NOMO-1 treated with DMSO at 0.1 percent for 48 hours (cell line): ENCODE results near the gene ZMYM4.
"Not testable (repeated sequence)": the region's sequence is repeated elsewhere in the genome, so short reads cannot be mapped to it uniquely, and the experiment has no call there.

Experiments
- DNase-seq: peaks from one replicate; lab custom pipeline; 2025; ENCODE audit not compliant: unreplicated experiment; lab: John Stamatoyannopoulos, UW

Gene ZMYM4

DNA sequence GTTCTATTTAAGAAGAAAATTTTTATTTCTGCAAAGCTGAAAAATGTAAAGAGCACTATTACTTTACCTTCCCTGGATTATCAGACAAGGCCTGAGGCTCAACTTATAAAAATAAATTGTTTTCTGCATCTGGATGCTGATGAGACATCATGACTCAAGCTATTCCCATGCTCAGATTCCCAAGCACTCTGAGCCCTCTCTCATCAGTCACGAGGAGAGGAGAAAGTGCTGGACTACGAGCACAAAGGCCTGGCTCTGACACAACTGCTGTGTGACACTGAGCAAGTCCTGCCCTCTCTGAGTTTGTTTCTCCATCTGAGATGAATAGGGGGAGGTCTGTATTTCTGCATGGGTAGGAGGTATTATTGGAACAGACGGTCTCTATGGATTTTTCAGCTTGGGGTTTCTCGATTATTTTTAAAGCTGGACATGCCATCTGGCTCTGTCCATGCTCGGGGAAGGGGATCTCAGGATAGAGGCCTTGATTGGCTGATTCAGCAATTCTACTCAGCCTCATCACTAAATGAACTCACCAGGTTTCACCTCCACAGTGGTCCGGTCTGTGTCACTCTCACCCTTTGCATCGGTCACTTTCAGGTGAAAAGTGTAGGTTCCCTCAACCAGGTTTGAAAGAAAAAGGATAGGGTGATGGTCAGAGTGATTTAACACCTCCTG is 181.0 kb downstream of the ZMYM4 start:
- DNase-seq, result no peak

- DNase-seq, result peak; percentile 66
Observed at GRCh38 chr1:35451125-35451528, 182.6 kb downstream of the ZMYM4 start.

GRCh38 chr1:35452106-35452774 is 183.7 kb downstream of the ZMYM4 start:
- DNase-seq, result peak; percentile 60

DNA sequence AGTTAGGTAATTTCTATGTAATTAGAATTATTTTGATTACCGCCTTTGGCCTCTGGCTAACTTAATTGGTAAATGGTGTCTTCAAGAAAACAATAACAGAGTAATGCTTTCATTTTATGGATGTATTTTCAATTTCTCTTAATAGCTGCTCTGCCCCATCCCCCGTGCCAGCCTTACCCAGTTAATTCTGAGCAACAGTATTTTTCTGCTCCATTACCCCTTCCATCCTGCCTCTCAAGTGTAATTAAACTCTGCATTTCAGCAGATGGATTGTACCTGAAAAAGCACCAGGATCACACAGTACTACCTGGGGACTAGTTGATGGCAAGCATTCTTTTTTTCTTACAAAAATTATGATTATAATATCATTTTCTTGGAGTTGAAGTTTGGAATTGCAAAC is 184.5 kb downstream of the ZMYM4 start:
- no peak for DNase-seq

DNA sequence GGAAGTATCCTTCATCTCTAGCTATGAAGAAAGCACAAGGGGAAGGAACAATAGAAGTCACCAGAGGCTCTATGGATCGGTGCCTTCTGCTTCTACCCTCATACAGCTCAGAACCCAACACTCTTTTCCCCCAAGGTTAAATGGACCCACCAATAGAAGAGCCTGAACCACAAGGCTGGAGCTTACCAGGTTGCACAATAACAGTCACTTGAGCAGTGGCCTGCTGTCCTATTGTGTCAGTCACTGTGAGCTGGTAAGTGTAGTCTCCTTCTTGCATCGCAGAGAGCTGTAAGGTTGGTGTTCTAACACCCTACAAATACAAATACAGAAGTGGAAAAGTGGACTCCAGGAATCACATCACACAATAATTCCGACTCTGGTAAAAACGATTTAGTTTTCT is 185.7 kb downstream of the ZMYM4 start:
- peak; percentile 56 for DNase-seq

DNA sequence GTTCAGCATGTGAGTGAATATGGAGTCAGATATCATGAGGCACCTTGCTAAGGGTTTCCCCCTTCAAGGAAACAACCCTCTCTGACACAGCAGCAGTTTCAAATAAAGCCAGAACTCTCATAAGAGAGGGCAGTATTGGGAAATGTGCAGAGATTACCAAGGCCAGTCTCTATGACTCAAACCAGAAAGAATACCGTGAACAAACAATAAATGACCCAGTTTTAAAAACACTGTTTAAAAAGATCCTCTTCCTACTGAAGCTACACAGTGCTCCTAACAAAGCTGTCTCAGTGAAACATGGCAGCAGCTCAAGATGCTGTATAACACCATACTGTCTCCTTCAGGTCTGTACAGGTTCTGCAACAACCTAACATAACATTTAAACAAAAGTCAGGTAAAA is 186.1 kb downstream of the ZMYM4 start:
- DNase-seq, result peak; percentile 54

DNA sequence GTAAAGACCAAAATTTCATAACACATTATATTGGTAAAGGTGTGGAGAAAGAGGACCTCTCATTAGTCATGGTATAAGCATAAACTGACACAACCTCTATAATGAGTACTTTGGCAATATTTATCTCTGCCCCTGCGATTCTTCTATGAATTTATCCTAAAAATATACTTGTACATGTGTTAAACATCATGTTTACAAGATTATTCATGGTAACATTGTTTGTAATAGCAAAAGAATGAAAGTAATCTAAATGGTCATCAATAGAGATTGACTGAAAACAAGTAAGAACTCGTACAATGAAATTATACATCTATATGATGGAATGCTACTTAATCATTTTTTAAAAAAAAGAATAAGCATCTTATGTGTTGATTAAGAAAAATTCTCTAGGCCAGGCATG is 192.3 kb downstream of the ZMYM4 start:
- DNase-seq, result no peak

DNA sequence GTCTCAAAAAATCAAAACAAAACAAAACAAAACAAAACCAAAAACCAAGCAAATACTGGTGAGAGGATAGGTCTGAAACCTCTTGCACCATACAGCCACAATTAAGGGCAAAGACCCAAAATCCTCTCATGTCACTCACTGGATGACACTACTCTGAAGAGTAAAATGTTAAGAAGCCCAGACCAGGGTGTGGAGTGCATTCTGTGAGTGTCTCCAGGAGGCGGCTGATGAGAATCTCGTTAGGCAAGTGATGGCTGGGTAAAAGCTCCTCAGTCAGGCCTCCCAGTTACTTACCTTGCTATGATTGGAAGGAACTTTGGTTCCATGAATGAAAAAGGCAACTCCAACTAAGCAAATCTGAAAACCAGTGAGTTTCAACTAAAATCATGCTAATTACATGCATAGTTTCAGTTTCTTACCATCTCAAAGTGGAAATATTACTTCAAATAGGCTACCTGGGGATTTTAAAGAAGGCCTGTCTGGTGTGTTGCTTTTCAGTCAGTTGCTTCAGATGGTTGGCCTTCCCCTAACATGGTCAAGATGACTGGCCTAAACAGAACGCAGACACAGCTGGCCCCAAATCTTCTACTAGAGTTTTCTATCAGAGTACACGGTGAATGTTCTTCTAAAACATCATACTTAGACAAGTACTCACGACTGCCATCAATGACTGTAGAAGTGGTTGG is 193.6 kb downstream of the ZMYM4 start:
- DNase-seq, result no peak

DNA sequence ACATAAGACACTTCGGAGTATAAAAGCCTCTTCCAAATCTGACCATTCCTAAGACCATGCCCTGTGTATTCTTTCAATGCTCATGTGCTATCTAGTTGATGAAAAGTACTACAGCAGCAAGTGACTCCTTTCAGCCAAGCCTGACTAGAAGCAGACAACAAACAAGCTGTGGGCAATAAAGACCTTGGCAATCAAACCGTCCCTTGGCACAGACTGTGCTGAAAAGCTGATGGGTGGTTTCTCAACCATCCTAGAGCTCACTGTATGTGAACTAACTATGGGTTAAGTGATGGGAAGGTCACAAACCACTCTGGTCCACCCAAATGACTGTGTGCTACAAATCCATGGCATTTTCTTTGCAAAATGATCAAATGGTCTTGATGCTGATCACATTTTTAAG is 194.7 kb downstream of the ZMYM4 start:
- no peak for DNase-seq

- not testable (repeated sequence) for DNase-seq
Observed at GRCh38 chr1:35463749-35464148, 195.2 kb downstream of the ZMYM4 start.

DNA sequence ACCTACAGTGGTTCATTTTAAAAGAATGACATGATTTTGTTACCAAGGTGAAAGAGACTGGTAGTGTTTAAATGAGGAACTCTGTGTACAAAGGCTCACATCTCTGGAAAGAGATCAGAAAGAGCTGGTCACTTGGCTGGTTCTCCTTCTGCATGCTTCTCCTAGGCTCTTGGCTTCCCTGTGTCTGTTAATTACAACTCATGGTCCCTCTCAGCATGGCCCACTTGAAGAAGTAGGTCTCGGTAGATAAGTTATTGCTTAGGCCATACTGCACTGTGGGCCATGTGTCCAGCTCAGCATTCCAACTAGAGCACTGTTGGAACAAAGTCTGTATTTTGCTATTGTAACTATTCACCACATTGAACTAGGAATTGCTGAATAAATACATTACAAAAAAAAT is 197.6 kb downstream of the ZMYM4 start:
- DNase-seq, result no peak

GRCh38 chr1:35470977-35471613 is 202.6 kb downstream of the ZMYM4 start:
- no peak for DNase-seq
